Smooth muscle cell (in vitro differentiated cells): ENCODE data around the gene CYB561. TPM values are rescaled to one million over a fixed set of nuclear protein-coding genes. Genes with fewer than 3 reads are reported as not detected.
A peak's percentile ranks its signal among the peaks of the same experiment; 100 is the strongest.

ENCODE experiments used
- DNase-seq: peaks from one replicate; lab custom pipeline; 2025; ENCODE audit not compliant: unreplicated experiment; lab: John Stamatoyannopoulos, UW
- H2AFZ ChIP-seq: fragments of 200-600 bp; sonication (generic); 2 replicates; pipeline ENCODE4 v1.6.0; 2016; ENCODE audit warnings: antibody characterized with exemption, low read depth, mild to moderate bottlenecking
- H3F3A ChIP-seq: fragments of 200-600 bp; sonication (generic); 2 replicates; pipeline ENCODE4 v1.6.0; 2017; ENCODE audit warnings: antibody characterized with exemption, low read depth
- H3K27ac ChIP-seq: fragments of 200-600 bp; sonication (generic); 2 replicates; pipeline ENCODE4 v1.5.1; 2016; ENCODE audit warnings: low read depth, mild to moderate bottlenecking
- H3K27me3 ChIP-seq: fragments of 200-600 bp; sonication (generic); 2 replicates; pipeline ENCODE4 v1.6.1; 2016; ENCODE audit warnings: low read depth, mild to moderate bottlenecking
- H3K36me3 ChIP-seq: fragments of 200-600 bp; sonication (generic); 2 replicates; pipeline ENCODE4 v1.5.1; 2016; ENCODE audit warnings: low read depth
- H3K4me1 ChIP-seq: fragments of 200-600 bp; sonication (generic); 2 replicates; pipeline ENCODE4 v1.5.1; 2016; ENCODE audit warnings: low read depth
- H3K4me2 ChIP-seq: fragments of 200-600 bp; sonication (generic); 2 replicates; pipeline ENCODE4 v1.6.0; 2016; ENCODE audit warnings: mild to moderate bottlenecking
- H3K4me3 ChIP-seq: fragments of 200-600 bp; sonication (generic); 2 replicates; pipeline ENCODE4 v1.5.1; 2016; ENCODE audit warnings: mild to moderate bottlenecking
- H3K79me2 ChIP-seq: fragments of 200-600 bp; sonication (generic); 2 replicates; pipeline ENCODE4 v1.6.0; 2016; ENCODE audit warnings: low read depth, mild to moderate bottlenecking
- H3K9ac ChIP-seq: fragments of 200-600 bp; sonication (generic); 2 replicates; pipeline ENCODE4 v1.6.0; 2016; ENCODE audit warnings: low read depth
- H3K9me3 ChIP-seq: fragments of 200-600 bp; sonication (generic); replicated peaks from 2 replicates; pipeline ENCODE4 v1.5.1; 2016; ENCODE audit warnings: low read depth
- H4K20me1 ChIP-seq: fragments of 200-600 bp; sonication (generic); 2 replicates; pipeline ENCODE4 v1.6.0; 2016; ENCODE audit warnings: low read depth
- WGBS: methylation state at CpG from one replicate; pipeline ENCODE4 v1.1.7; 2016; ENCODE audit warnings: low lambda C conversion rate; 5-methylcytosine and 5-hydroxymethylcytosine counted together
- polyA plus RNA-seq: library from polyadenylated mRNA; unstranded; fragments of >200 nt; fragmentation: Nextera tagmentation; extraction: Ambion mirVana; gene quantifications from 2 replicates; pipeline ENCODE4 v1.2.1, GENCODE V29; 2016
- total RNA-seq: library from RNA; depleted of rRNA; stranded (reverse); fragments of >200 nt; gene quantifications from 2 replicates; pipeline ENCODE4 v1.2.3, GENCODE V29; 2014
- TF ChIP-seq, protein P1 (sequence below): fragments of 200-600 bp; sonication (generic); IDR thresholded peaks from 2 replicates; pipeline ENCODE4 v1.5.1; 2017; ENCODE audit warnings: borderline replicate concordance, mild to moderate bottlenecking, antibody characterized with exemption; ENCODE audit not compliant: insufficient read depth, poor library complexity, severe bottlenecking

The CYB561 gene
- total and polyA plus RNA-seq, 2 experiments from 2014 or later: 16.5 to 24.9 TPM

DNA sequence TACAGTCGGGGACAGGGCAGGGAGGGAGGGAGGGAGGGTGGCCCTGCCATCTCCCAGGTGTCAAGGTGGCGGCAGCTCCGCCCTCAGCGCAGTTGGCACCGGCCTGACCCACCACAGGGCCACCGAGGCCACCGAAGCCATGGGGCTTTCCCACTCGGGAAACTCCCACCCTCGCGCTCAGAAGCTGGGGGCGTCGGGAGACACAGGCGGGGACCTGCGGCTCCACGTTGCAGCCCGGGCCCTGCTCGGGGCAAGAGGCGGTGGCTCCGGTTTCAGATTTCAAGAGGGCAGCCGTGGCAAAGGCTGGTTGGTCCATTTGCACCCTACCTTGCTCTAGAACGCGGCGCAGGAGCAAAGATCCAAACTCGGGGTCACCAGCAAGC is 544 bp downstream of the CYB561 start:
- DNase-seq: peak; percentile 47
- H3F3A ChIP-seq: peaks cover 17% of the 10 kb centered on the region
- peak overlapping the region; percentile 86 for H2AFZ ChIP-seq
- peaks cover 6% of the 10 kb centered on the region for H4K20me1 ChIP-seq
- H3K36me3 ChIP-seq: no peaks in the 10 kb centered on the region
- 3% methylated on average over 24 of the region's 24 CpGs for WGBS
- no peaks in the 10 kb centered on the region for H3K9me3 ChIP-seq
- peak overlapping the region; percentile 96 for H3K27ac ChIP-seq
- H3K4me2 ChIP-seq: peak overlapping the region; percentile 99
- TF ChIP-seq, protein P1, sequence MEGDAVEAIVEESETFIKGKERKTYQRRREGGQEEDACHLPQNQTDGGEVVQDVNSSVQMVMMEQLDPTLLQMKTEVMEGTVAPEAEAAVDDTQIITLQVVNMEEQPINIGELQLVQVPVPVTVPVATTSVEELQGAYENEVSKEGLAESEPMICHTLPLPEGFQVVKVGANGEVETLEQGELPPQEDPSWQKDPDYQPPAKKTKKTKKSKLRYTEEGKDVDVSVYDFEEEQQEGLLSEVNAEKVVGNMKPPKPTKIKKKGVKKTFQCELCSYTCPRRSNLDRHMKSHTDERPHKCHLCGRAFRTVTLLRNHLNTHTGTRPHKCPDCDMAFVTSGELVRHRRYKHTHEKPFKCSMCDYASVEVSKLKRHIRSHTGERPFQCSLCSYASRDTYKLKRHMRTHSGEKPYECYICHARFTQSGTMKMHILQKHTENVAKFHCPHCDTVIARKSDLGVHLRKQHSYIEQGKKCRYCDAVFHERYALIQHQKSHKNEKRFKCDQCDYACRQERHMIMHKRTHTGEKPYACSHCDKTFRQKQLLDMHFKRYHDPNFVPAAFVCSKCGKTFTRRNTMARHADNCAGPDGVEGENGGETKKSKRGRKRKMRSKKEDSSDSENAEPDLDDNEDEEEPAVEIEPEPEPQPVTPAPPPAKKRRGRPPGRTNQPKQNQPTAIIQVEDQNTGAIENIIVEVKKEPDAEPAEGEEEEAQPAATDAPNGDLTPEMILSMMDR: no peak
- H3K9ac ChIP-seq: peak overlapping the region; percentile 97
- H3K4me3 ChIP-seq: peak overlapping the region; percentile 80
- peaks cover 8% of the 10 kb centered on the region for H3K79me2 ChIP-seq
- no peaks in the 10 kb centered on the region for H3K27me3 ChIP-seq
- H3K4me1 ChIP-seq: peaks cover 23% of the 10 kb centered on the region

DNA sequence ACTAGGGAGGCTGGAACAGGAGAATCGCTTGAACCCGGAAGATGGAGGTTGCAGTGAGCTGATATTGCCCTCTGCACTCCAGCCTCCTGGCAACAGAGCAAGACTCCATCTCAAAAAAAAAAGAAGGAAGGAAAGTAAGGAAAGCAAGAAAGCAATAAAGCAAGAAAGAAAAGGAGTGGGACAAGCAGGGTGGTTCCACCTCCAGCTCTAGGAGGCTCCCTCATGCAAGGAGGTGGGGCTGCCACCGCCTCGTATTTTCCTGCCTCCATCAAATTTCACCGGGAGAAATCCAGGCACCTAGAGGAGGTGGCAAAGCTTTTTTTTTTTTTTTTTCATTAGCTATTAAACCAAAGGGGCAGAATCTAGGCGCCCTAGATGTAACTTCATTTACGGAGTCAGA is 1.0 kb downstream of the CYB561 start:
- Histone ChIP-seq H3K79me2 (peaks cover 8% of the 10 kb centered on the region), H3K36me3 (no peaks in the 10 kb centered on the region), H3K27ac (peak overlapping the region; percentile 96), H3K4me2 (peak overlapping the region; percentile 99), H3K4me3 (peak overlapping the region; percentile 80), H3K9me3 (no peaks in the 10 kb centered on the region), H2AFZ (no peak overlapping the region), H3K9ac (peak overlapping the region; percentile 97), H4K20me1 (peaks cover 8% of the 10 kb centered on the region), H3F3A (peaks cover 17% of the 10 kb centered on the region), H3K4me1 (peaks cover 23% of the 10 kb centered on the region), H3K27me3 (no peaks in the 10 kb centered on the region)
- no peak for DNase-seq
- TF ChIP-seq, protein P1: no peak
- WGBS: 72% methylated on average over 7 of the region's 7 CpGs

DNA sequence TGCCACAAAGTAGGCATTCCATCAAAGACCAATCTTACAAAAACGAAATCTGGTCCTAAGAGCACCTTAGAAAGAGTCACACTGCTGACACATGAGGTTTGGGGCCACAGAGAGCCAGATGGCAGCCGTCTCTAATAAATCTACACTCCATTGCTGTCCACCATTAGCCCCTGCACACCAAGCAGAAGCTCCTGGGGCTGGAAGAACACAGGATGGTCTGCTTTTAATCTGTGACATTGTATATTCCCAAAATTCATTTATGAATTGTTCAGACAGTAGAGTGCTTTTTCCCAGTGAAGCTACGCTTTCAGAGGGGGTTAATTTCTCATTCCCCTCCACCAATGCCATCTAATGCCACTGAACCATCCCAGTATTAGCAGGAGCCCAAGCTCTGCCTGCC is 1.6 kb downstream of the CYB561 start:
- Histone ChIP-seq H3K4me3 (no peak overlapping the region), H3K36me3 (no peaks in the 10 kb centered on the region), H3F3A (peaks cover 17% of the 10 kb centered on the region), H3K79me2 (peaks cover 14% of the 10 kb centered on the region), H3K4me2 (no peak overlapping the region), H3K9me3 (no peaks in the 10 kb centered on the region), H3K27ac (peak overlapping the region; percentile 96), H3K27me3 (no peaks in the 10 kb centered on the region), H3K4me1 (peaks cover 23% of the 10 kb centered on the region), H2AFZ (no peak overlapping the region), H4K20me1 (peaks cover 14% of the 10 kb centered on the region), H3K9ac (no peak overlapping the region)
- no peak for DNase-seq
- WGBS: 86% methylated on average over 3 of the region's 3 CpGs
- TF ChIP-seq, protein P1: no peak

DNA sequence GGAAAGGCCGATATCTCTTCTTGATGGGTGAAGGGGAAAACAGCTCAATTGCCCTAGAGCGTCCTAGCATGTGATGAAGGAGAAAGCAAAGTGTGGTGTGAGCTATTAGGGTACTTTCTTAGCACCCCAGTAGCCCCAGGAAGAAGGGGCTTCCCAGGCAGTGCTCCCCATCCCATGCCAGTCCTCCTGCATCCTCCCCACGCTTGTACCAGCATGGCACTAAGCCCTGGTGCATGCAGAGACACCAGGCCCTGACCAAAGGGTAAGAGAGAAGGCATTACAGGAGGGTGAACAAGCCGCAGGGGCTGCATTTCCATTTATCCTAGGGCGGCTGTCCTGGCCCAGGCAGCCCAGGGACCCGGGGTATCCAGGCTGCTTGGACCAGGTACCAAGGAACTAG is 3.1 kb downstream of the CYB561 start:
- no peak for DNase-seq
- Histone ChIP-seq H3K4me1 (peaks cover 23% of the 10 kb centered on the region), H4K20me1 (peaks cover 14% of the 10 kb centered on the region), H3K9ac (no peak overlapping the region), H3K36me3 (no peaks in the 10 kb centered on the region), H3K79me2 (peaks cover 21% of the 10 kb centered on the region), H3K4me2 (no peak overlapping the region), H3K4me3 (no peak overlapping the region), H3K9me3 (no peaks in the 10 kb centered on the region), H2AFZ (no peak overlapping the region), H3K27me3 (no peaks in the 10 kb centered on the region), H3K27ac (peak overlapping the region; percentile 24), H3F3A (peaks cover 17% of the 10 kb centered on the region)
- WGBS: 81% methylated on average over 6 of the region's 6 CpGs
- TF ChIP-seq, protein P1: no peak
